CD14-positive monocyte (primary cell): ENCODE data around the gene GK2. TPM values are rescaled to one million over a fixed set of nuclear protein-coding genes. Genes with fewer than 3 reads are reported as not detected.

ENCODE experiments used
- DNase-seq, 3 donors: peaks; one replicate each; pipeline ENCODE4 v3.0.0-alpha.2; 2011 to 2022
- H2AFZ ChIP-seq: 2 replicates; pipeline ENCODE4 v1.6.0; 2012; ENCODE audit warnings: mild to moderate bottlenecking, low read depth, low read length, inconsistent platforms; ENCODE audit not compliant: insufficient read depth, poor library complexity, severe bottlenecking
- H3K27ac ChIP-seq, 2 donors: 1 replicate in 1 of 2; 2 replicates in 1 of 2; pipeline ENCODE4 v1.5.1; 2012 to 2013; ENCODE audit warnings: low read length in 2 of 2, control low read depth in 1 of 2, inconsistent platforms in 1 of 2, low read depth in 1 of 2, mild to moderate bottlenecking in 1 of 2
- H3K27me3 ChIP-seq, 2 donors: one replicate each; pipeline versions ENCODE4 v1.6.0 to v1.6.1; 2011 to 2013; ENCODE audit warnings: low read length in 2 of 2; ENCODE audit not compliant: control insufficient read depth in 2 of 2, insufficient read depth in 2 of 2
- H3K36me3 ChIP-seq, 2 donors: replicated peaks in 1 of 2; 1 replicate in 1 of 2; 2 replicates in 1 of 2; pipeline versions ENCODE4 v1.5.1 to v1.6.1; 2012 to 2013; ENCODE audit warnings: low read length in 2 of 2, control low read depth in 1 of 2, inconsistent platforms in 1 of 2, mild to moderate bottlenecking in 1 of 2; ENCODE audit not compliant: insufficient read depth in 2 of 2, control insufficient read depth in 1 of 2
- H3K4me1 ChIP-seq, 2 donors: 1 replicate in 1 of 2; 2 replicates in 1 of 2; pipeline versions ENCODE4 v1.5.1 to v1.6.1; 2012 to 2013; ENCODE audit warnings: low read length in 2 of 2, control low read depth in 1 of 2, inconsistent platforms in 1 of 2, mild to moderate bottlenecking in 1 of 2, moderate library complexity in 1 of 2; ENCODE audit not compliant: insufficient read depth in 2 of 2, control insufficient read depth in 1 of 2
- H3K4me2 ChIP-seq: replicated peaks from 2 replicates; pipeline ENCODE3; 2012; ENCODE audit warnings: low read length, moderate library complexity, mild to moderate bottlenecking; ENCODE audit not compliant: poor library complexity, severe bottlenecking; ENCODE audit errors: extremely low read depth
- H3K4me3 ChIP-seq, 3 experiments: fragments of 200-600 bp in 1 of 3; sonication (generic) in 1 of 3; replicated peaks in 1 of 3; 1 replicate in 2 of 3; 2 replicates in 1 of 3; pipeline ENCODE4 v1.5.1; 2011 to 2013; ENCODE audit warnings: low read length in 3 of 3, mild to moderate bottlenecking in 3 of 3, control low read depth in 2 of 3, low read depth in 2 of 3, inconsistent platforms in 1 of 3, moderate library complexity in 1 of 3
- H3K79me2 ChIP-seq: 2 replicates; pipeline ENCODE4 v1.6.0; 2012; ENCODE audit warnings: mild to moderate bottlenecking, control low read depth, inconsistent platforms, low read length, moderate library complexity; ENCODE audit not compliant: insufficient read depth
- H3K9ac ChIP-seq: 2 replicates; pipeline ENCODE4 v1.6.0; 2017; ENCODE audit warnings: low read length, mild to moderate bottlenecking; ENCODE audit not compliant: insufficient read depth, poor library complexity, severe bottlenecking
- H3K9me3 ChIP-seq, 2 donors: replicated peaks in 1 of 2; 1 replicate in 1 of 2; 2 replicates in 1 of 2; pipeline versions ENCODE4 v1.5.1 to v1.6.1; 2012 to 2013; ENCODE audit warnings: low read length in 2 of 2, control low read depth in 1 of 2; ENCODE audit not compliant: control insufficient read depth in 1 of 2, insufficient read depth in 1 of 2
- H4K20me1 ChIP-seq: 2 replicates; pipeline ENCODE4 v1.6.0; 2012; ENCODE audit warnings: mild to moderate bottlenecking, low read length, control low read depth, moderate library complexity; ENCODE audit not compliant: insufficient read depth
- H3K27ac Mint-ChIP-seq, 7 donors: one replicate each; pipeline ENCODE4 v1.8.0; 2020; ENCODE audit warnings: mild to moderate bottlenecking in 7 of 7, mixed read lengths in 7 of 7, moderate library complexity in 6 of 7, inconsistent platforms in 2 of 7
- H3K27me3 Mint-ChIP-seq, 3 donors: one replicate each; pipeline ENCODE4 v1.8.0; 2021 to 2022; ENCODE audit warnings: low read depth in 3 of 3, mild to moderate bottlenecking in 3 of 3, mixed read lengths in 3 of 3, moderate library complexity in 3 of 3, inconsistent platforms in 1 of 3
- H3K36me3 Mint-ChIP-seq, 2 donors: one replicate each; pipeline ENCODE4 v1.8.0; 2020; ENCODE audit warnings: mixed read lengths in 2 of 2, inconsistent platforms in 1 of 2, mild to moderate bottlenecking in 1 of 2
- H3K4me1 Mint-ChIP-seq: one replicate; pipeline ENCODE4 v1.8.0; 2020; ENCODE audit warnings: mild to moderate bottlenecking, mixed read lengths
- H3K4me3 Mint-ChIP-seq, 2 donors: one replicate each; pipeline ENCODE4 v1.8.0; 2020; ENCODE audit warnings: mild to moderate bottlenecking in 2 of 2, mixed read lengths in 2 of 2, moderate library complexity in 1 of 2
- H3K9me3 Mint-ChIP-seq, 7 donors: one replicate each; pipeline ENCODE4 v1.8.0; 2020 to 2022; ENCODE audit warnings: mixed read lengths in 7 of 7, mild to moderate bottlenecking in 6 of 7, moderate library complexity in 6 of 7, inconsistent platforms in 2 of 7
- WGBS: methylation state at CpG from one replicate; pipeline ENCODE4 v1.1.5; 2013; ENCODE audit warnings: missing lambda C conversion rate; ENCODE audit not compliant: insufficient coverage; 5-methylcytosine and 5-hydroxymethylcytosine counted together
- intact Hi-C, 2 donors: fragments of 100-400 bp; cut with micrococcal nuclease; formaldehyde crosslinking; loops; one replicate each; pipeline versions ENCODE4 v1.15.0 to v1.15.1; 2023
- polyA plus RNA-seq, 3 donors: library from polyadenylated mRNA; depleted of rRNA in 1 of 3; unstranded in 2 of 3; stranded (reverse) in 1 of 3; fragments of 300-500 nt in 2 of 3; fragments of >200 nt in 1 of 3; fragmentation: Illumina TruSeq in 2 of 3; gene quantifications; 1 replicate in 2 of 3; 2 replicates in 1 of 3; pipeline ENCODE4 v1.2.3, GENCODE V29; 2012 to 2021
- TF ChIP-seq, protein P1 (sequence below): fragments of 200-600 bp; IDR thresholded peaks from one replicate; pipeline ENCODE4 v1.8.0; 2022; ENCODE audit warnings: antibody characterized with exemption, mild to moderate bottlenecking

GK2 gene
- polyA plus RNA-seq, 3 donors: not detected

- H3K9me3 ChIP-seq: no peaks in the 10 kb centered on the region
- H3K27me3 Mint-ChIP-seq: no peaks in the 10 kb centered on the region
- no peak overlapping the region for H3K9ac ChIP-seq
- no peaks in the 10 kb centered on the region for H3K79me2 ChIP-seq
- H3K4me1 ChIP-seq: no peaks in the 10 kb centered on the region
- H3K9me3 Mint-ChIP-seq: peaks cover 0 to 3% (median 0%) of the 10 kb centered on the region in 7 donors
- WGBS: 96% methylated on average over 5 of the region's 6 CpGs
- no peaks in the 10 kb centered on the region for H3K36me3 ChIP-seq
- no peak overlapping the region for H3K27ac Mint-ChIP-seq
- no peak overlapping the region for H3K4me3 Mint-ChIP-seq
- TF ChIP-seq, protein P1, sequence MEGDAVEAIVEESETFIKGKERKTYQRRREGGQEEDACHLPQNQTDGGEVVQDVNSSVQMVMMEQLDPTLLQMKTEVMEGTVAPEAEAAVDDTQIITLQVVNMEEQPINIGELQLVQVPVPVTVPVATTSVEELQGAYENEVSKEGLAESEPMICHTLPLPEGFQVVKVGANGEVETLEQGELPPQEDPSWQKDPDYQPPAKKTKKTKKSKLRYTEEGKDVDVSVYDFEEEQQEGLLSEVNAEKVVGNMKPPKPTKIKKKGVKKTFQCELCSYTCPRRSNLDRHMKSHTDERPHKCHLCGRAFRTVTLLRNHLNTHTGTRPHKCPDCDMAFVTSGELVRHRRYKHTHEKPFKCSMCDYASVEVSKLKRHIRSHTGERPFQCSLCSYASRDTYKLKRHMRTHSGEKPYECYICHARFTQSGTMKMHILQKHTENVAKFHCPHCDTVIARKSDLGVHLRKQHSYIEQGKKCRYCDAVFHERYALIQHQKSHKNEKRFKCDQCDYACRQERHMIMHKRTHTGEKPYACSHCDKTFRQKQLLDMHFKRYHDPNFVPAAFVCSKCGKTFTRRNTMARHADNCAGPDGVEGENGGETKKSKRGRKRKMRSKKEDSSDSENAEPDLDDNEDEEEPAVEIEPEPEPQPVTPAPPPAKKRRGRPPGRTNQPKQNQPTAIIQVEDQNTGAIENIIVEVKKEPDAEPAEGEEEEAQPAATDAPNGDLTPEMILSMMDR: no peak
- H4K20me1 ChIP-seq: no peaks in the 10 kb centered on the region
- H3K36me3 Mint-ChIP-seq: no peaks in the 10 kb centered on the region
- no peak overlapping the region for H2AFZ ChIP-seq
- DNase-seq: no peak
- H3K27me3 ChIP-seq: no peaks in the 10 kb centered on the region
- H3K4me3 ChIP-seq: no peak overlapping the region
- H3K27ac ChIP-seq: no peak overlapping the region
- no peak overlapping the region for H3K4me2 ChIP-seq
- no peaks in the 10 kb centered on the region for H3K4me1 Mint-ChIP-seq
- intact Hi-C loops: no loop called here
Observed at GRCh38 chr4:79364061-79364460, 44.0 kb downstream of the GK2 start.

- WGBS: 96% methylated on average over 3 of the region's 4 CpGs
Observed at GRCh38 chr4:79362626-79363025, 45.4 kb downstream of the GK2 start.

More at GRCh38 chr4:79362626-79363025, 45.4 kb downstream of the GK2 start:
- no peaks in the 10 kb centered on the region for H3K79me2 ChIP-seq
- TF ChIP-seq, protein P1: no peak
- no peaks in the 10 kb centered on the region for H3K4me1 ChIP-seq
- Mint-ChIP-seq H3K9me3 (peaks cover 0 to 3% (median 0%) of the 10 kb centered on the region in 7 donors), H3K36me3 (no peaks in the 10 kb centered on the region), H3K4me1 (no peaks in the 10 kb centered on the region), H3K27me3 (no peaks in the 10 kb centered on the region), H3K27ac (no peak overlapping the region), H3K4me3 (no peak overlapping the region)
- intact Hi-C loops: no loop called here
- no peak overlapping the region for H3K4me3 ChIP-seq
- H3K27me3 ChIP-seq: no peaks in the 10 kb centered on the region
- no peaks in the 10 kb centered on the region for H3K36me3 ChIP-seq
- H3K27ac ChIP-seq: no peak overlapping the region
- no peak overlapping the region for H2AFZ ChIP-seq
- no peak for DNase-seq
- H4K20me1 ChIP-seq: no peaks in the 10 kb centered on the region
- no peaks in the 10 kb centered on the region for H3K9me3 ChIP-seq
- no peak overlapping the region for H3K9ac ChIP-seq
- no peak overlapping the region for H3K4me2 ChIP-seq
